SK-N-SH (cell line): ENCODE measurements around the gene ZNF641.

Experiments used
- CHD2 ChIP-seq: fragments of 150-350 bp; IDR thresholded peaks from 2 replicates; pipeline ENCODE4 v1.6.1; 2018; ENCODE audit warnings: low read length; ENCODE audit not compliant: partially characterized antibody
- CTCF ChIP-seq: fragments of 200-600 bp; sonication (generic); IDR thresholded peaks from 2 replicates; pipeline ENCODE4 v1.6.1; 2017; ENCODE audit warnings: antibody characterized with exemption, mild to moderate bottlenecking, moderate library complexity
- EZH2phosphoT487 ChIP-seq: fragments of 200-600 bp; sonication (generic); IDR thresholded peaks from 2 replicates; pipeline ENCODE4 v1.6.1; 2017; ENCODE audit warnings: low read depth, mixed run types, mild to moderate bottlenecking, antibody characterized with exemption, moderate library complexity, borderline replicate concordance
- GABPA ChIP-seq: IDR thresholded peaks from 2 replicates; pipeline ENCODE4 v1.4.0; 2012; ENCODE audit warnings: low read depth, mild to moderate bottlenecking
- JUND ChIP-seq: IDR thresholded peaks from 2 replicates; pipeline ENCODE4 v1.4.0; 2012
- PBX3 ChIP-seq: IDR thresholded peaks from 2 replicates; pipeline ENCODE4; 2012
- TF ChIP-seq, protein P1 (sequence below): IDR thresholded peaks from 2 replicates; pipeline ENCODE4 v1.4.0; 2012; ENCODE audit warnings: low read depth
- TF ChIP-seq, protein P2 (sequence below): IDR thresholded peaks from 2 replicates; pipeline ENCODE4 v1.4.0; 2012; ENCODE audit warnings: low read depth, borderline replicate concordance
- TF ChIP-seq, protein P3 (sequence below): IDR thresholded peaks from 2 replicates; pipeline ENCODE4 v1.6.1; 2012; ENCODE audit warnings: mild to moderate bottlenecking, low read depth, low read length, moderate library complexity

DNA sequence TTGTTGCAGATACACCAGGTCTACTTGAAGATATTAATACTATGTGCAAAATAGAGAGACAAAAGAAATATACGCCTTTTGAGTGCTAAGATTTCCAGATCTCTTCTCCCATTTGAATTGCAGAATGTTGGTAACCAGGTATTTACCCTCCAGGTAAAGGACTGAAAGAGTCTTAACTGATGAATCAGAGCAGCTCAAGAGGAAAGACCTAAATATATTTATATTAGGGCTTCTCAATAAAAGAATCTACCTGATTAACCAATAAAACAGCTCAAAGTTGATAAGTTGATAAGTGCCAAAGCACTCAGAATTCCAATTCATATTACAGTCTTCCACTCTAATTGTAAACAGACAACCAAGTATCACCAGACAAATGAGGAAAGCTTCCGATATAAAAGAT is 59.2 kb downstream of the ZNF641 start:
- no peak for TF ChIP-seq CTCF
- TF ChIP-seq, protein P1, sequence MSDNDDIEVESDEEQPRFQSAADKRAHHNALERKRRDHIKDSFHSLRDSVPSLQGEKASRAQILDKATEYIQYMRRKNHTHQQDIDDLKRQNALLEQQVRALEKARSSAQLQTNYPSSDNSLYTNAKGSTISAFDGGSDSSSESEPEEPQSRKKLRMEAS: no peak
- no peak for TF ChIP-seq EZH2phosphoT487
- TF ChIP-seq CHD2: no peak
- no peak for TF ChIP-seq GABPA
- TF ChIP-seq, protein P2, sequence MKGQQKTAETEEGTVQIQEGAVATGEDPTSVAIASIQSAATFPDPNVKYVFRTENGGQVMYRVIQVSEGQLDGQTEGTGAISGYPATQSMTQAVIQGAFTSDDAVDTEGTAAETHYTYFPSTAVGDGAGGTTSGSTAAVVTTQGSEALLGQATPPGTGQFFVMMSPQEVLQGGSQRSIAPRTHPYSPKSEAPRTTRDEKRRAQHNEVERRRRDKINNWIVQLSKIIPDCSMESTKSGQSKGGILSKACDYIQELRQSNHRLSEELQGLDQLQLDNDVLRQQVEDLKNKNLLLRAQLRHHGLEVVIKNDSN: no peak
- TF ChIP-seq, protein P3, sequence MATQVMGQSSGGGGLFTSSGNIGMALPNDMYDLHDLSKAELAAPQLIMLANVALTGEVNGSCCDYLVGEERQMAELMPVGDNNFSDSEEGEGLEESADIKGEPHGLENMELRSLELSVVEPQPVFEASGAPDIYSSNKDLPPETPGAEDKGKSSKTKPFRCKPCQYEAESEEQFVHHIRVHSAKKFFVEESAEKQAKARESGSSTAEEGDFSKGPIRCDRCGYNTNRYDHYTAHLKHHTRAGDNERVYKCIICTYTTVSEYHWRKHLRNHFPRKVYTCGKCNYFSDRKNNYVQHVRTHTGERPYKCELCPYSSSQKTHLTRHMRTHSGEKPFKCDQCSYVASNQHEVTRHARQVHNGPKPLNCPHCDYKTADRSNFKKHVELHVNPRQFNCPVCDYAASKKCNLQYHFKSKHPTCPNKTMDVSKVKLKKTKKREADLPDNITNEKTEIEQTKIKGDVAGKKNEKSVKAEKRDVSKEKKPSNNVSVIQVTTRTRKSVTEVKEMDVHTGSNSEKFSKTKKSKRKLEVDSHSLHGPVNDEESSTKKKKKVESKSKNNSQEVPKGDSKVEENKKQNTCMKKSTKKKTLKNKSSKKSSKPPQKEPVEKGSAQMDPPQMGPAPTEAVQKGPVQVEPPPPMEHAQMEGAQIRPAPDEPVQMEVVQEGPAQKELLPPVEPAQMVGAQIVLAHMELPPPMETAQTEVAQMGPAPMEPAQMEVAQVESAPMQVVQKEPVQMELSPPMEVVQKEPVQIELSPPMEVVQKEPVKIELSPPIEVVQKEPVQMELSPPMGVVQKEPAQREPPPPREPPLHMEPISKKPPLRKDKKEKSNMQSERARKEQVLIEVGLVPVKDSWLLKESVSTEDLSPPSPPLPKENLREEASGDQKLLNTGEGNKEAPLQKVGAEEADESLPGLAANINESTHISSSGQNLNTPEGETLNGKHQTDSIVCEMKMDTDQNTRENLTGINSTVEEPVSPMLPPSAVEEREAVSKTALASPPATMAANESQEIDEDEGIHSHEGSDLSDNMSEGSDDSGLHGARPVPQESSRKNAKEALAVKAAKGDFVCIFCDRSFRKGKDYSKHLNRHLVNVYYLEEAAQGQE: no peak
- TF ChIP-seq JUND: no peak
- no peak for TF ChIP-seq PBX3
